OCI-LY7 (cell line): Measurements from ENCODE around the gene BTBD7. TPM values are rescaled to one million over a fixed set of nuclear protein-coding genes. Genes with fewer than 3 reads are reported as not detected.

Experiments used
- BruUV-seq: library from RNA; stranded (reverse); fragments of 400-500 nt; replicated peaks from 2 replicates; lab custom pipeline; 2021; lab: Mats Ljungman, UMichigan
- CTCF ChIA-PET: fragments of 300-600 bp; sonication (Branson Sonifier 250); formaldehyde crosslinking; loops from one replicate; lab custom pipeline; 2022; ENCODE audit warnings: antibody characterized with exemption; ENCODE audit not compliant: unreplicated experiment; lab: Charles Lee
- POLR2A ChIA-PET: fragments of 300-600 bp; sonication (Branson Sonifier 250); formaldehyde crosslinking; loops from one replicate; lab custom pipeline; 2022; ENCODE audit warnings: antibody characterized with exemption; lab: Charles Lee
- DNase-seq: peaks from one replicate; pipeline ENCODE4 v3.0.0-alpha.2; 2015; ENCODE audit warnings: low spot score
- H2AFZ ChIP-seq: fragments of 200-600 bp; sonication (generic), shearing (Covaris generic); 2 replicates; pipeline ENCODE4 v1.6.1; 2014; ENCODE audit warnings: mild to moderate bottlenecking, antibody characterized with exemption, low read length, moderate library complexity
- H3K27ac ChIP-seq: fragments of 200-600 bp; sonication (generic); 2 replicates; pipeline ENCODE4 v1.5.1; 2014; ENCODE audit warnings: mixed run types, low read depth, mild to moderate bottlenecking, moderate library complexity, low read length, inconsistent platforms; ENCODE audit not compliant: poor library complexity, severe bottlenecking
- H3K36me3 ChIP-seq: fragments of 200-600 bp; sonication (generic); 2 replicates; pipeline ENCODE4 v1.6.1; 2014; ENCODE audit warnings: mild to moderate bottlenecking, antibody characterized with exemption, low read length, moderate library complexity, mixed read lengths; ENCODE audit not compliant: insufficient read depth
- H3K4me1 ChIP-seq: fragments of 200-600 bp; sonication (generic); 2 replicates; pipeline ENCODE4 v1.5.1; 2014; ENCODE audit warnings: mild to moderate bottlenecking, low read length; ENCODE audit not compliant: insufficient read depth, poor library complexity, severe bottlenecking
- H3K4me2 ChIP-seq: fragments of 200-600 bp; sonication (generic); 2 replicates; pipeline ENCODE4 v1.6.1; 2014; ENCODE audit warnings: mild to moderate bottlenecking, low read length
- H3K4me3 ChIP-seq: fragments of 200-600 bp; sonication (generic); 2 replicates; pipeline ENCODE4 v1.5.1; 2014; ENCODE audit warnings: mild to moderate bottlenecking, low read depth, low read length; ENCODE audit not compliant: poor library complexity, severe bottlenecking
- H3K79me2 ChIP-seq: fragments of 200-600 bp; sonication (generic); 2 replicates; pipeline ENCODE4 v1.6.1; 2016; ENCODE audit warnings: low read depth, mild to moderate bottlenecking, low read length, moderate library complexity, mixed read lengths; ENCODE audit not compliant: insufficient read depth
- H3K9me2 ChIP-seq: fragments of 200-600 bp; sonication (generic); 2 replicates; pipeline ENCODE4 v1.6.1; 2016; ENCODE audit warnings: mild to moderate bottlenecking, low read length, mixed read lengths; ENCODE audit not compliant: insufficient read depth
- H3K9me3 ChIP-seq: fragments of 200-600 bp; sonication (generic); 2 replicates; pipeline ENCODE4 v1.6.1; 2014; ENCODE audit warnings: mild to moderate bottlenecking, mixed run types, low read length, mixed read lengths
- H4K20me1 ChIP-seq: fragments of 200-600 bp; sonication (generic); 2 replicates; pipeline ENCODE4 v1.6.1; 2014; ENCODE audit warnings: mild to moderate bottlenecking, antibody characterized with exemption, low read length, moderate library complexity, mixed read lengths; ENCODE audit not compliant: insufficient read depth
- CTCF ChIP-seq: fragments of 200-600 bp; sonication (generic); conservative IDR thresholded peaks from 2 replicates; pipeline ENCODE4 v1.5.1; 2014; ENCODE audit warnings: mild to moderate bottlenecking, antibody characterized with exemption, low read length, moderate library complexity, mixed read lengths
- EZH2phosphoT487 ChIP-seq: fragments of 200-600 bp; sonication (generic); IDR thresholded peaks from 2 replicates; pipeline ENCODE4 v1.6.1; 2018; ENCODE audit warnings: low read depth, borderline replicate concordance, mild to moderate bottlenecking, mixed run types, antibody characterized with exemption, low read length, moderate library complexity, mixed read lengths
- intact Hi-C: fragments of 100-400 bp; cut with micrococcal nuclease; formaldehyde crosslinking; loops from one replicate; pipeline ENCODE4 v1.10.0; 2022; ENCODE audit not compliant: unreplicated experiment
- total RNA-seq, 2 experiments: library from RNA; depleted of rRNA in 1 of 2; stranded (reverse); fragments of >200 nt in 1 of 2; shearing (Covaris generic) in 1 of 2; gene quantifications; 2 replicates each; pipeline ENCODE4 v1.2.3, GENCODE V29; 2014 to 2022

Gene BTBD7
- total RNA-seq, 2 experiments from 2014 or later, result 9.7 to 19.6 TPM

GRCh38 chr14:93306812-93307211, 26.0 kb downstream of the BTBD7 start:
- BruUV-seq, result no TSS peak
- no peak for TF ChIP-seq EZH2phosphoT487
- no peak for TF ChIP-seq CTCF
- ChIA-PET POLR2A (no interaction called here), CTCF (no interaction called here)
- intact Hi-C loops, result no loop called here
- DNase-seq, result no peak
- Histone ChIP-seq H2AFZ (no peak overlapping the region), H3K36me3 (no peaks in the 10 kb centered on the region), H4K20me1 (peaks cover 17% of the 10 kb centered on the region), H3K79me2 (peaks cover 8% of the 10 kb centered on the region; the same call in 1 of the 2 replicates), H3K4me3 (no peak overlapping the region), H3K9me3 (no peaks in the 10 kb centered on the region), H3K9me2 (no peaks in the 10 kb centered on the region), H3K4me2 (no peak overlapping the region), H3K4me1 (no peaks in the 10 kb centered on the region), H3K27ac (no peak overlapping the region)

- Histone ChIP-seq H3K36me3 (no peaks in the 10 kb centered on the region), H3K4me1 (no peaks in the 10 kb centered on the region), H3K79me2 (peaks cover under 1% of the 10 kb centered on the region; the same call in 1 of the 2 replicates), H3K9me3 (no peaks in the 10 kb centered on the region), H2AFZ (no peak overlapping the region), H3K9me2 (no peaks in the 10 kb centered on the region), H3K4me3 (no peak overlapping the region), H3K27ac (no peak overlapping the region), H4K20me1 (peaks cover 12% of the 10 kb centered on the region; the same call in 1 of the 2 replicates), H3K4me2 (no peak overlapping the region)
- DNase-seq, result no peak
- ChIA-PET CTCF (no interaction called here), POLR2A (no interaction called here)
- TF ChIP-seq CTCF (no peak), EZH2phosphoT487 (no peak)
- BruUV-seq, result no TSS peak
- intact Hi-C loops, result no loop called here
Measured at GRCh38 chr14:93305725-93306418, 27.0 kb downstream of the BTBD7 start.

- Histone ChIP-seq H2AFZ (no peak overlapping the region), H3K4me2 (no peak overlapping the region), H4K20me1 (peaks cover 12% of the 10 kb centered on the region; the same call in 1 of the 2 replicates), H3K79me2 (no peaks in the 10 kb centered on the region), H3K4me3 (no peak overlapping the region), H3K9me2 (no peaks in the 10 kb centered on the region), H3K4me1 (no peaks in the 10 kb centered on the region), H3K27ac (no peak overlapping the region), H3K9me3 (no peaks in the 10 kb centered on the region), H3K36me3 (no peaks in the 10 kb centered on the region)
- no peak for TF ChIP-seq CTCF
- CTCF ChIA-PET, result no interaction called here
- DNase-seq, result no peak
- POLR2A ChIA-PET, result no interaction called here
- intact Hi-C loops, result no loop called here
- no TSS peak for BruUV-seq
Measured at GRCh38 chr14:93304771-93305170, 28.1 kb downstream of the BTBD7 start.
